ENCODE data around the gene BCAS1.

DNA sequence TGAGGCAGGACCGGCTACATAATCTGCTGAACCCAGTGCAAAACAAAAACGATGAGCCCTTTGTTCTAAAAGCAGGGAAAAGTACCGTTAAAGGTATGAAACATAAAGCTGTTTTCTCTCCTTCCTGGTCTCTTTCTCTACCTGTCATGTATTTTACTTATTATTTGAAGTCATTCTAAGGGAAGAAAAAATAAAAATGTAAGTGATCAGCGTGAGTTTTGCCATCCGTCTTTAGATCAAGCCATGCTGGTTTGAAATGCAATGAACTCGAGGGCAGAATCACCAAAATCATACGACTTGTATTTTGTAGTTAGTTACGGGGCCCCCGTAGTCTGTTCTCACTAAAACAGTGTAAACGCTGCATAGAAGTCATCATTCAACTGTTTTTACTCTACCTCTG lies 2.9 kb upstream of the BCAS1 start:
- TF ChIP-seq, protein P1, sequence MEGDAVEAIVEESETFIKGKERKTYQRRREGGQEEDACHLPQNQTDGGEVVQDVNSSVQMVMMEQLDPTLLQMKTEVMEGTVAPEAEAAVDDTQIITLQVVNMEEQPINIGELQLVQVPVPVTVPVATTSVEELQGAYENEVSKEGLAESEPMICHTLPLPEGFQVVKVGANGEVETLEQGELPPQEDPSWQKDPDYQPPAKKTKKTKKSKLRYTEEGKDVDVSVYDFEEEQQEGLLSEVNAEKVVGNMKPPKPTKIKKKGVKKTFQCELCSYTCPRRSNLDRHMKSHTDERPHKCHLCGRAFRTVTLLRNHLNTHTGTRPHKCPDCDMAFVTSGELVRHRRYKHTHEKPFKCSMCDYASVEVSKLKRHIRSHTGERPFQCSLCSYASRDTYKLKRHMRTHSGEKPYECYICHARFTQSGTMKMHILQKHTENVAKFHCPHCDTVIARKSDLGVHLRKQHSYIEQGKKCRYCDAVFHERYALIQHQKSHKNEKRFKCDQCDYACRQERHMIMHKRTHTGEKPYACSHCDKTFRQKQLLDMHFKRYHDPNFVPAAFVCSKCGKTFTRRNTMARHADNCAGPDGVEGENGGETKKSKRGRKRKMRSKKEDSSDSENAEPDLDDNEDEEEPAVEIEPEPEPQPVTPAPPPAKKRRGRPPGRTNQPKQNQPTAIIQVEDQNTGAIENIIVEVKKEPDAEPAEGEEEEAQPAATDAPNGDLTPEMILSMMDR (IDR thresholded peaks at IDR 0.05 in 2 of 3, conservative IDR thresholded peaks at IDR 0.05 in 1 of 3; ENCODE audit: control insufficient read depth in 2 of 3, extremely low read depth in 1 of 3, insufficient read depth in 1 of 3, low read depth in 3 of 3, low read length in 3 of 3) = no peak
- no peak for TF ChIP-seq FOXM1 (IDR thresholded peaks at IDR 0.05; ENCODE audit: low read depth, low read length)
- TF ChIP-seq CBFB (IDR thresholded peaks at IDR 0.05; ENCODE audit: low read depth) = no peak
- no peak for TF ChIP-seq EZH2 (IDR thresholded peaks at IDR 0.05; ENCODE audit: borderline replicate concordance, control insufficient read depth, low read depth, low read length)
- TF ChIP-seq YY1 (IDR thresholded peaks at IDR 0.05; ENCODE audit: low read depth, low read length) = no peak
- TF ChIP-seq CHD4 (IDR thresholded peaks at IDR 0.05) = no peak
- TF ChIP-seq RAD51 (IDR thresholded peaks at IDR 0.05) = no peak
- no peak for TF ChIP-seq SMAD1 (IDR thresholded peaks at IDR 0.05; ENCODE audit: low read depth, partially characterized antibody)
- TF ChIP-seq POLR2A (IDR thresholded peaks at IDR 0.05; ENCODE audit: low read depth, low read length) = no peak
- TF ChIP-seq, protein P2, sequence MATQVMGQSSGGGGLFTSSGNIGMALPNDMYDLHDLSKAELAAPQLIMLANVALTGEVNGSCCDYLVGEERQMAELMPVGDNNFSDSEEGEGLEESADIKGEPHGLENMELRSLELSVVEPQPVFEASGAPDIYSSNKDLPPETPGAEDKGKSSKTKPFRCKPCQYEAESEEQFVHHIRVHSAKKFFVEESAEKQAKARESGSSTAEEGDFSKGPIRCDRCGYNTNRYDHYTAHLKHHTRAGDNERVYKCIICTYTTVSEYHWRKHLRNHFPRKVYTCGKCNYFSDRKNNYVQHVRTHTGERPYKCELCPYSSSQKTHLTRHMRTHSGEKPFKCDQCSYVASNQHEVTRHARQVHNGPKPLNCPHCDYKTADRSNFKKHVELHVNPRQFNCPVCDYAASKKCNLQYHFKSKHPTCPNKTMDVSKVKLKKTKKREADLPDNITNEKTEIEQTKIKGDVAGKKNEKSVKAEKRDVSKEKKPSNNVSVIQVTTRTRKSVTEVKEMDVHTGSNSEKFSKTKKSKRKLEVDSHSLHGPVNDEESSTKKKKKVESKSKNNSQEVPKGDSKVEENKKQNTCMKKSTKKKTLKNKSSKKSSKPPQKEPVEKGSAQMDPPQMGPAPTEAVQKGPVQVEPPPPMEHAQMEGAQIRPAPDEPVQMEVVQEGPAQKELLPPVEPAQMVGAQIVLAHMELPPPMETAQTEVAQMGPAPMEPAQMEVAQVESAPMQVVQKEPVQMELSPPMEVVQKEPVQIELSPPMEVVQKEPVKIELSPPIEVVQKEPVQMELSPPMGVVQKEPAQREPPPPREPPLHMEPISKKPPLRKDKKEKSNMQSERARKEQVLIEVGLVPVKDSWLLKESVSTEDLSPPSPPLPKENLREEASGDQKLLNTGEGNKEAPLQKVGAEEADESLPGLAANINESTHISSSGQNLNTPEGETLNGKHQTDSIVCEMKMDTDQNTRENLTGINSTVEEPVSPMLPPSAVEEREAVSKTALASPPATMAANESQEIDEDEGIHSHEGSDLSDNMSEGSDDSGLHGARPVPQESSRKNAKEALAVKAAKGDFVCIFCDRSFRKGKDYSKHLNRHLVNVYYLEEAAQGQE (IDR thresholded peaks at IDR 0.05; ENCODE audit: low read depth, low read length) = no peak
